H1 (cell line): ENCODE measurements around the gene MIER2. TPM values are rescaled to one million over a fixed set of nuclear protein-coding genes. Genes with fewer than 3 reads are reported as not detected.

Source experiments
- CTCF ChIA-PET: fragments of 300-600 bp; sonication (Branson Sonifier 250); formaldehyde crosslinking; loops from one replicate; lab custom pipeline; 2021; ENCODE audit not compliant: partially characterized antibody; lab: Charles Lee
- POLR2A ChIA-PET: fragments of 300-600 bp; sonication (Branson Sonifier 250); formaldehyde crosslinking; loops from one replicate; lab custom pipeline; 2021; ENCODE audit warnings: inconsistent platforms; ENCODE audit not compliant: partially characterized antibody; lab: Charles Lee
- DNase-seq, 2 experiments: peaks; one replicate each; pipeline versions ENCODE4 v3.0.0 to v3.0.0-alpha.2; 2010 to 2022; ENCODE audit warnings: low spot score in 2 of 2, low read depth in 1 of 2, mixed read lengths in 1 of 2
- FAIRE-seq: peaks from 2 replicates; lab custom pipeline; 2011; peaks lifted over from hg19 to GRCh38; lab: Jason Lieb, UNC
- H2AFZ ChIP-seq: 2 replicates; pipeline ENCODE4 v1.8.1; 2012; ENCODE audit warnings: low read length, inconsistent platforms
- H2AK5ac ChIP-seq: 2 replicates; pipeline ENCODE4 v1.6.1; 2013; ENCODE audit warnings: low read depth, low read length
- H2BK120ac ChIP-seq: replicated peaks from 2 replicates; pipeline ENCODE3; 2013; ENCODE audit warnings: low read depth, low read length, inconsistent platforms
- H2BK12ac ChIP-seq: 2 replicates; pipeline ENCODE4 v1.6.1; 2013; ENCODE audit warnings: low read depth, low read length
- H2BK15ac ChIP-seq: 2 replicates; pipeline ENCODE4 v1.6.1; 2013; ENCODE audit warnings: low read length
- H2BK20ac ChIP-seq: 2 replicates; pipeline ENCODE4 v1.6.1; 2013; ENCODE audit warnings: low read length
- H2BK5ac ChIP-seq: 2 replicates; pipeline ENCODE4 v1.6.1; 2013; ENCODE audit warnings: low read depth, low read length
- H3K14ac ChIP-seq: 2 replicates; pipeline ENCODE4 v1.6.1; 2013; ENCODE audit warnings: inconsistent platforms; ENCODE audit not compliant: insufficient read length
- H3K18ac ChIP-seq: 2 replicates; pipeline ENCODE4 v1.6.1; 2013; ENCODE audit warnings: low read length; ENCODE audit errors: extremely low read depth
- H3K23ac ChIP-seq: 2 replicates; pipeline ENCODE4 v1.6.1; 2013; ENCODE audit warnings: inconsistent platforms; ENCODE audit not compliant: insufficient read length
- H3K23me2 ChIP-seq: 2 replicates; pipeline ENCODE4 v1.6.1; 2013; ENCODE audit warnings: low read depth, low read length
- H3K27ac ChIP-seq: 2 replicates; pipeline ENCODE4 v1.6.1; 2011; ENCODE audit warnings: low read depth, low read length, inconsistent platforms
- H3K27me3 ChIP-seq, 4 experiments: replicated peaks in 1 of 4; 1 replicate in 1 of 4; 2 replicates in 3 of 4; pipeline versions ENCODE4 v1.6.1 to v1.8.1; 2011 to 2013; ENCODE audit warnings: low read length in 3 of 4, mild to moderate bottlenecking in 3 of 4, inconsistent platforms in 2 of 4, mixed read lengths in 2 of 4, moderate library complexity in 1 of 4; ENCODE audit not compliant: control insufficient read depth in 3 of 4, insufficient read depth in 3 of 4; ENCODE audit errors: extremely low read depth in 1 of 4
- H3K36me3 ChIP-seq, 4 experiments: 2 replicates each; pipeline versions ENCODE4 v1.6.1 to v1.8.1; 2011 to 2013; ENCODE audit warnings: mild to moderate bottlenecking in 4 of 4, low read length in 3 of 4, moderate library complexity in 2 of 4, control low read depth in 1 of 4, inconsistent platforms in 1 of 4; ENCODE audit not compliant: insufficient read depth in 4 of 4, control insufficient read depth in 2 of 4
- H3K4ac ChIP-seq: replicated peaks from 2 replicates; pipeline ENCODE3; 2013; ENCODE audit warnings: low read length, low read depth, mixed read lengths, inconsistent platforms; ENCODE audit not compliant: insufficient read length
- H3K4me1 ChIP-seq, 4 experiments: replicated peaks in 1 of 4; 1 replicate in 1 of 4; 2 replicates in 3 of 4; pipeline versions ENCODE4 v1.6.1 to v1.8.1; 2011 to 2013; ENCODE audit warnings: low read length in 3 of 4, inconsistent platforms in 2 of 4, mixed read lengths in 1 of 4; ENCODE audit not compliant: insufficient read depth in 4 of 4, control insufficient read depth in 3 of 4
- H3K4me2 ChIP-seq, 2 experiments: 2 replicates each; pipeline versions ENCODE4 v1.6.1 to v1.8.1; 2011 to 2013; ENCODE audit warnings: low read depth in 2 of 2, low read length in 2 of 2, control low read depth in 1 of 2, inconsistent platforms in 1 of 2, mild to moderate bottlenecking in 1 of 2; ENCODE audit not compliant: insufficient read depth in 1 of 2
- H3K4me3 ChIP-seq, 4 experiments: fragments of 200-600, 300-600 bp in 1 of 4; sonication (generic), shearing (Covaris generic), sonication (Bioruptor Twin) in 1 of 4; 2 replicates each; pipeline versions ENCODE4 v1.5.1 to v1.8.1; 2011 to 2016; ENCODE audit warnings: low read length in 4 of 4, low read depth in 3 of 4, control low read depth in 2 of 4, inconsistent platforms in 2 of 4, mild to moderate bottlenecking in 2 of 4, mixed read lengths in 1 of 4, moderate library complexity in 1 of 4; ENCODE audit not compliant: insufficient read depth in 2 of 4; ENCODE audit errors: extremely low read depth in 1 of 4
- H3K56ac ChIP-seq: replicated peaks from 2 replicates; pipeline ENCODE3; 2013; ENCODE audit warnings: low read depth, mild to moderate bottlenecking, mixed read lengths, low read length, inconsistent platforms; ENCODE audit not compliant: insufficient read length
- H3K79me1 ChIP-seq: 2 replicates; pipeline ENCODE4 v1.6.1; 2013; ENCODE audit warnings: low read depth, low read length, control low read depth
- H3K79me2 ChIP-seq, 2 experiments: 2 replicates each; pipeline versions ENCODE4 v1.6.1 to v1.8.1; 2012 to 2013; ENCODE audit warnings: low read length in 2 of 2, mild to moderate bottlenecking in 2 of 2, inconsistent platforms in 1 of 2; ENCODE audit not compliant: insufficient read depth in 2 of 2, control insufficient read depth in 1 of 2
- H3K9ac ChIP-seq, 4 experiments: replicated peaks in 1 of 4; 1 replicate in 1 of 4; 2 replicates in 3 of 4; pipeline versions ENCODE4 v1.6.1 to v1.8.1; 2011 to 2013; ENCODE audit warnings: low read depth in 3 of 4, low read length in 3 of 4, control low read depth in 2 of 4, mild to moderate bottlenecking in 2 of 4, moderate library complexity in 2 of 4, inconsistent platforms in 1 of 4; ENCODE audit errors: extremely low read depth in 1 of 4
- H3K9me3 ChIP-seq, 2 experiments: 2 replicates each; pipeline versions ENCODE4 v1.6.1 to v1.8.1; 2012 to 2013; ENCODE audit warnings: mild to moderate bottlenecking in 2 of 2, moderate library complexity in 2 of 2, control low read depth in 1 of 2, inconsistent platforms in 1 of 2, low read depth in 1 of 2, low read length in 1 of 2, mixed read lengths in 1 of 2; ENCODE audit not compliant: insufficient read depth in 2 of 2
- H4K20me1 ChIP-seq, 2 experiments: replicated peaks in 1 of 2; 2 replicates each; pipeline versions ENCODE3 to v1.8.1; 2011 to 2013; ENCODE audit warnings: inconsistent platforms in 2 of 2, low read length in 2 of 2, mild to moderate bottlenecking in 1 of 2; ENCODE audit not compliant: insufficient read depth in 2 of 2, control insufficient read depth in 1 of 2
- H4K5ac ChIP-seq: 2 replicates; pipeline ENCODE4 v1.6.1; 2013; ENCODE audit warnings: low read length, low read depth, mixed read lengths, inconsistent platforms; ENCODE audit not compliant: insufficient read length
- H4K8ac ChIP-seq: 2 replicates; pipeline ENCODE4 v1.8.0; 2013; ENCODE audit warnings: mild to moderate bottlenecking, moderate library complexity, low read length, inconsistent platforms; ENCODE audit not compliant: insufficient read depth; ENCODE audit errors: extremely low read depth
- H4K91ac ChIP-seq: replicated peaks from 2 replicates; pipeline ENCODE3; 2013; ENCODE audit warnings: low read length, mixed read lengths, inconsistent platforms; ENCODE audit not compliant: insufficient read length
- BACH1 ChIP-seq: IDR thresholded peaks from 2 replicates; pipeline ENCODE4 v1.6.1; 2012; ENCODE audit warnings: low read length, improper control_type of control experiment
- BRCA1 ChIP-seq: IDR thresholded peaks from 2 replicates; pipeline ENCODE4 v1.6.1; 2012; ENCODE audit warnings: low read depth, low read length, improper control_type of control experiment
- CEBPB ChIP-seq: IDR thresholded peaks from 2 replicates; pipeline ENCODE4 v1.6.1; 2012; ENCODE audit warnings: low read depth, low read length
- EGR1 ChIP-seq: IDR thresholded peaks from 2 replicates; pipeline ENCODE4 v1.6.1; 2011; ENCODE audit warnings: low read depth, low read length, borderline replicate concordance
- GABPA ChIP-seq: IDR thresholded peaks from 2 replicates; pipeline ENCODE4 v1.6.1; 2011; ENCODE audit warnings: mild to moderate bottlenecking, low read length, moderate library complexity, borderline replicate concordance; ENCODE audit not compliant: insufficient read depth
- KDM1A ChIP-seq: fragments of 200-600, 300-600 bp; sonication (generic); IDR thresholded peaks from 2 replicates; pipeline ENCODE4 v1.7.1; 2016; ENCODE audit warnings: mild to moderate bottlenecking, low read length, borderline replicate concordance
- KDM4A ChIP-seq: IDR thresholded peaks from one replicate; pipeline ENCODE4 v1.7.1; 2012; ENCODE audit warnings: low read depth, mild to moderate bottlenecking, moderate library complexity, low read length, inconsistent platforms; ENCODE audit not compliant: severe bottlenecking
- NANOG ChIP-seq: IDR thresholded peaks from 2 replicates; pipeline ENCODE4 v1.6.1; 2011; ENCODE audit warnings: low read length, low read depth, mild to moderate bottlenecking, inconsistent platforms; ENCODE audit not compliant: insufficient read depth, poor library complexity, severe bottlenecking
- PHF8 ChIP-seq: fragments of 200-600 bp; sonication (generic); conservative IDR thresholded peaks from 2 replicates; pipeline ENCODE4 v1.7.1; 2012; ENCODE audit warnings: low read depth, mild to moderate bottlenecking, inconsistent platforms, low read length, moderate library complexity
- POU5F1 ChIP-seq: IDR thresholded peaks from 2 replicates; pipeline ENCODE4 v1.6.1; 2011; ENCODE audit warnings: low read depth, mild to moderate bottlenecking, low read length, moderate library complexity
- SP2 ChIP-seq: IDR thresholded peaks from 2 replicates; pipeline ENCODE4 v1.6.1; 2012; ENCODE audit warnings: mild to moderate bottlenecking, low read length, inconsistent platforms
- USF2 ChIP-seq: IDR thresholded peaks from 2 replicates; pipeline ENCODE4 v1.6.1; 2011; ENCODE audit warnings: low read length, improper control_type of control experiment
- YY1 ChIP-seq: IDR thresholded peaks from 2 replicates; pipeline ENCODE4 v1.6.1; 2011; ENCODE audit warnings: low read depth, mild to moderate bottlenecking, low read length
- WGBS, 2 experiments: shearing (Covaris generic) in 1 of 2; methylation state at CpG; one replicate each; pipeline versions ENCODE4 v1.1.6 to v1.1.7; 2013 to 2015; ENCODE audit warnings: low lambda C conversion rate in 2 of 2, mixed read lengths in 2 of 2, inconsistent platforms in 1 of 2, low coverage in 1 of 2, missing lambda C conversion rate in 1 of 2; ENCODE audit not compliant: insufficient replicate concordance in 2 of 2, insufficient coverage in 1 of 2, insufficient read length in 1 of 2; ENCODE audit errors: extremely low coverage in 1 of 2, missing lambda C conversion rate in 1 of 2; 5-methylcytosine and 5-hydroxymethylcytosine counted together
- polyA plus RNA-seq, 7 experiments: library from polyadenylated mRNA; depleted of rRNA in 3 of 7; stranded (reverse) in 5 of 7; unstranded in 2 of 7; fragments of >200 nt in 5 of 7; fragments of 200-250 nt in 2 of 7; gene quantifications; 1 replicate in 5 of 7; 2 replicates in 1 of 7; 4 replicates in 1 of 7; pipeline versions ENCODE4 v1.2.1 to v1.2.3, GENCODE V29; 2011 to 2013; ENCODE audit warnings: missing spikeins in 2 of 7, mixed read lengths in 2 of 7
- total RNA-seq: library from RNA; stranded (reverse); fragmentation: NEBNext Ultra II Directional; extraction: Animal tissue kit (Norgen Biotek cat#: 25700); gene quantifications from 2 replicates; pipeline ENCODE4 v1.2.1, GENCODE V29; 2021

Gene MIER2
- total and polyA plus RNA-seq, 2 of the 8 experiments (the other 6 are each of a cell fraction or from before 2014, with no cell fraction given): 30.3 to 48.3 TPM

GRCh38 chr19:308471-309205 is 36.0 kb downstream of the MIER2 start:
- Histone ChIP-seq H3K79me1 (peaks cover 5% of the 10 kb centered on the region), H3K4ac (no peak overlapping the region), H2AK5ac (no peak overlapping the region), H3K18ac (no peak overlapping the region), H2AFZ (no peak overlapping the region), H3K79me2 (no peaks in the 10 kb centered on the region), H3K56ac (no peak overlapping the region), H2BK20ac (no peak overlapping the region), H4K20me1 (peaks cover 11 to 20% of the 10 kb centered on the region in 2 experiments), H3K4me3 (no peak overlapping the region), H2BK120ac (no peak overlapping the region), H3K23me2 (no peaks in the 10 kb centered on the region), H3K27me3 (no peaks in the 10 kb centered on the region), H2BK5ac (no peak overlapping the region), H3K36me3 (peaks cover 14 to 59% (median 28%) of the 10 kb centered on the region in 4 experiments; a peak in 7 of 8 replicates), H3K4me2 (no peak overlapping the region), H4K5ac (no peak overlapping the region), H3K27ac (no peak overlapping the region), H3K23ac (no peak overlapping the region), H4K91ac (no peak overlapping the region), H3K9me3 (no peaks in the 10 kb centered on the region), H3K14ac (no peak overlapping the region), H4K8ac (no peak overlapping the region; the same call in 1 of the 2 replicates), H3K9ac (no peak overlapping the region), H2BK12ac (no peak overlapping the region), H3K4me1 (no peaks in the 10 kb centered on the region; a peak in 1 of 7 replicates), H2BK15ac (no peak overlapping the region)
- ChIA-PET CTCF (no interaction called here), POLR2A (no interaction called here)
- DNase-seq: no peak
- FAIRE-seq: no peak
- 96% methylated on average over 35 of the region's 48 CpGs; no CpG with 5 or more reads in 1 of the 2 experiments for WGBS, 2 experiments
- no peak for TF ChIP-seq GABPA
- no peak for TF ChIP-seq YY1
- TF ChIP-seq PHF8: no peak
- TF ChIP-seq CEBPB: no peak
- TF ChIP-seq BACH1: no peak
- TF ChIP-seq SP2: no peak
- TF ChIP-seq USF2: no peak
- no peak for TF ChIP-seq KDM4A
- no peak for TF ChIP-seq POU5F1
- TF ChIP-seq KDM1A: no peak
- no peak for TF ChIP-seq NANOG
- no peak for TF ChIP-seq EGR1
- TF ChIP-seq BRCA1: no peak
